ENCODE measurements around the gene SART3. TPM values are rescaled to one million over a fixed set of nuclear protein-coding genes. Genes with fewer than 3 reads are reported as not detected.

SART3 gene
- total RNA-seq, 6 experiments from 2014 or later: 33.8 to 36.3 (median 34.8) TPM

DNA sequence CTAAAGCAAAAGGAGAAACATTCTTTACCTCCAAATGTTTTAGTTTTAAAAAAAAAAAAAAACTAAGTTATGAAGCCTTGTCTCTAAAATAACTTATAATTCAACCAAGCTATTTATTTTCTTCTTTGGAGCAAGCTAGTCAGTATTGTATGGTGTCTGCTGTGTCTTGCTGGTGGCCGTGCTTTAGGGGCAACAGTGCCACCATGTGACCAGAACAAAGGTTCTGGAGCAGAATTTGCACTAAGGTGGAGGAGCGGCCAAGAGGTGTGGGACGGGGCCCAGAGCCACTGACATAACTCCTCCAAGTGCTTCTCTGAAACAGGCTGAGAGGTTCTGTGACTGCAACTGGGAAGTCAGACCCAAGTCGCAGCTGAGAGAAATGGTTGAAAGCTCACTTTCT lies 41.4 kb downstream of the SART3 start:
- H3K27me3 Mint-ChIP-seq (ENCODE audit: insufficient read depth): peaks cover 3% of the 10 kb centered on the region; the same call in 1 of the 2 replicates
- peaks cover 32% of the 10 kb centered on the region for H3K4me1 Mint-ChIP-seq (ENCODE audit: low read depth)
- H3K27ac Mint-ChIP-seq: peak overlapping the region; percentile 32; the same call in 1 of the 2 replicates
- peak; percentile 40 for TF ChIP-seq CTCF (IDR thresholded peaks at IDR 0.05)
- H3K4me3 Mint-ChIP-seq: no peak overlapping the region
- peaks cover 30% of the 10 kb centered on the region for H3K36me3 Mint-ChIP-seq (ENCODE audit: low read depth)
- H3K9me3 Mint-ChIP-seq: no peaks in the 10 kb centered on the region
- no peak for DNase-seq

DNA sequence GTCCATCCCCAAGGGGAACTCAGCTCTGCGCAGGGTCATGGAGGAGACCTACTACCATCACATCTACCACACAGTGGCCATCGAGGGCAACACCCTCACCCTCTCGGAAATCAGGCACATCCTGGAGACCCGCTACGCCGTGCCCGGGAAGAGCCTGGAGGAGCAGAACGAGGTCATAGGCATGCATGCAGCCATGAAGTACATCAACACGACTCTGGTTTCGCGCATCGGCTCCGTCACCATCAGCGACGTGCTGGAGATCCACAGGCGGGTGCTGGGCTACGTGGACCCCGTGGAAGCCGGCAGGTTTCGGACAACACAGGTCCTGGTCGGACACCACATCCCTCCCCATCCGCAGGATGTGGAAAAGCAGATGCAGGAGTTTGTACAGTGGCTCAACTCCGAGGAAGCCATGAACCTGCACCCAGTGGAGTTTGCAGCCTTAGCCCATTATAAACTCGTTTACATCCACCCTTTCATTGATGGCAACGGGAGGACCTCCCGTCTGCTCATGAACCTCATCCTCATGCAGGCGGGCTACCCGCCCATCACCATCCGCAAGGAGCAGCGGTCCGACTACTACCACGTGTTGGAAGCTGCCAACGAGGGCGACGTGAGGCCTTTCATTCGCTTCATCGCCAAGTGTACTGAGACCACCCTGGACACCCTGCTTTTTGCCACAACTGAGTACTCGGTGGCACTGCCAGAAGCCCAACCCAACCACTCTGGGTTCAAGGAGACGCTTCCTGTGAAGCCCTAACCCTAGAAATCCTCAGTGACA lies 42.1 kb downstream of the SART3 start:
- Mint-ChIP-seq H3K9me3 (no peaks in the 10 kb centered on the region), H3K36me3 (ENCODE audit: low read depth) (peaks cover 26% of the 10 kb centered on the region), H3K27me3 (ENCODE audit: insufficient read depth) (peaks cover 3% of the 10 kb centered on the region; the same call in 1 of the 2 replicates), H3K4me1 (ENCODE audit: low read depth) (peaks cover 31% of the 10 kb centered on the region), H3K27ac (no peak overlapping the region), H3K4me3 (no peak overlapping the region)
- no peak for TF ChIP-seq CTCF (IDR thresholded peaks at IDR 0.05)
- no peak for DNase-seq

DNA sequence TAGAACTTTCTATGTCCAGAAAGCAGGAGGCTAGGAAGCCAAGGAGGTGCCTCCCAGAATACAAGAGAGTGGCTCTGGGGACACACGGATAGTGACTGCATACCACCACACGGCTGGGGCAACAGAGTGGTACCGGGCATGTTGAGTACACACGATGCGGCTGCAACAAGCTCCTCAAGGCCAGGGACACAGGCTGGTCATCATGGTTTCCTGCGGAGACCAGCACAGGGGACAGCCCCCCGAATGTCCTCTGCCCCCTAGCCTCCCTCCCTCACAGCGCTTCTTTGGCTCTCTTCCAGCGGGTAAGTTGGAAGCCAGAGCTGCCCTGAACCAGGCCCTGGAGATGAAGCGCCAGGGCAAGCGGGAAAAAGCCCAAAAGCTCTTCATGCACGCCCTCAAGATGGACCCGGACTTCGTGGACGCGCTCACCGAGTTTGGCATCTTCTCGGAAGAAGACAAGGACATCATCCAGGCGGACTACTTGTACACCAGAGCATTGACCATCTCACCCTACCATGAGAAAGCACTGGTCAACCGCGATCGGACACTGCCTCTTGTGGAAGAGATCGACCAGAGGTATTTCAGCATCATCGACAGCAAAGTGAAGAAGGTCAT lies 42.8 kb downstream of the SART3 start:
- Mint-ChIP-seq H3K27ac (no peak overlapping the region), H3K4me1 (ENCODE audit: low read depth) (peaks cover 31% of the 10 kb centered on the region), H3K27me3 (ENCODE audit: insufficient read depth) (peaks cover 5% of the 10 kb centered on the region), H3K36me3 (ENCODE audit: low read depth) (peaks cover 26% of the 10 kb centered on the region), H3K4me3 (no peak overlapping the region), H3K9me3 (no peaks in the 10 kb centered on the region)
- TF ChIP-seq CTCF (IDR thresholded peaks at IDR 0.05): no peak
- no peak for DNase-seq

GRCh38 chr12:108517288-108518100 lies 43.5 kb downstream of the SART3 start:
- Mint-ChIP-seq H3K36me3 (ENCODE audit: low read depth) (peaks cover 26% of the 10 kb centered on the region), H3K9me3 (no peaks in the 10 kb centered on the region), H3K27ac (no peak overlapping the region), H3K4me1 (ENCODE audit: low read depth) (peaks cover 31% of the 10 kb centered on the region), H3K27me3 (ENCODE audit: insufficient read depth) (peaks cover 8% of the 10 kb centered on the region), H3K4me3 (no peak overlapping the region)
- TF ChIP-seq CTCF (IDR thresholded peaks at IDR 0.05): no peak; the same call in 1 of the 2 replicates
- DNase-seq: no peak

DNA sequence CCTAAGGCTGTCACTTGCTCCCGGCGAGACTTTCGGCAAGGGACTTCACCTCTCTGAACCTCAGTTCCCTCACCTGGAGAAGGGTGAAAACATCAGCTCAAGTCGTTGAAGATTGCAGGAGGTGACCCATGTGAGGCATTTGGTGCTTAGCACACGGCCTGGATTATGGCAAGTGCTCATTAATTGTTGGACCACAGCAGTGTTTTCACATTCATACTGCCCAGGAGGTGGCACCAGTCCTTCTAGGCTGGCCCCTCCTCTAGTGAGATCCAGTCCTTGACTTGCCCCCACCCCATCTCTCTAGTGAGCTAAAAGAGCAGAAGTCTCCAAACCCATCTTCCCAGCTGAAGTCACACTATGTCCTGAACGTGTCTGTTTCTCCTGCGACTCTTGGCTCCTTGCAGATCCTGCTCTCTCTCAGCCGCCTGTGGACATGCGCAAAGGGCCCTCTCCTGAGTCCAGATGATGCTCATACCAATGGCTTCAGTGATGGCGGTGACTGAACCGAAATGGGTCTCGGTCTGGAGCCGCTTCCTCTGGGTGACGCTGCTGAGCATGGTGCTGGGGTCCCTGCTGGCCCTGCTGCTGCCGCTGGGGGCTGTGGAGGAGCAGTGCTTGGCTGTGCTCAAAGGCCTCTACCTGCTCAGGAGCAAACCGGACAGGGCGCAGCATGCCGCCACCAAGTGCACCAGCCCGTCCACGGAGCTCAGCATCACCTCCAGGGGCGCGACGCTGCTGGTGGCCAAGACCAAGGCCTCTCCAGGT lies 44.3 kb downstream of the SART3 start:
- H3K27ac Mint-ChIP-seq: peak overlapping the region; percentile 51; the same call in 1 of the 2 replicates
- H3K4me1 Mint-ChIP-seq (ENCODE audit: low read depth): peaks cover 31% of the 10 kb centered on the region
- peak; percentile 54 for TF ChIP-seq CTCF (IDR thresholded peaks at IDR 0.05)
- peak overlapping the region; percentile 88 for H3K4me3 Mint-ChIP-seq
- H3K9me3 Mint-ChIP-seq: no peaks in the 10 kb centered on the region
- no peak for DNase-seq
- peaks cover 10% of the 10 kb centered on the region for H3K27me3 Mint-ChIP-seq (ENCODE audit: insufficient read depth)
- peaks cover 26% of the 10 kb centered on the region for H3K36me3 Mint-ChIP-seq (ENCODE audit: low read depth)
